B cell (primary cell): ENCODE results near the gene PRX. TPM values are rescaled to one million over a fixed set of nuclear protein-coding genes. Genes with fewer than 3 reads are reported as not detected.

ENCODE experiments used
- ATAC-seq: fragments of 200-7000 bp; cut with Tn5 transposase; one replicate; pipeline ENCODE4 v1.10.0; 2021; ENCODE audit warnings: low read depth, mild to moderate bottlenecking, moderate number of reproducible peaks, moderate library complexity
- CTCF ChIA-PET: fragments of 350-600 bp; sonication (Branson Sonifier 250); formaldehyde crosslinking; loops from one replicate; lab custom pipeline; 2021; ENCODE audit warnings: antibody characterized with exemption, inconsistent platforms; lab: Charles Lee
- POLR2A ChIA-PET: fragments of 350-600 bp; sonication (Branson Sonifier 250); formaldehyde crosslinking; loops from one replicate; lab custom pipeline; 2021; ENCODE audit warnings: antibody characterized with exemption; lab: Charles Lee
- DNase-seq: peaks from one replicate; pipeline ENCODE4 v3.0.0; 2013
- H2AFZ ChIP-seq: 2 replicates; pipeline ENCODE4 v1.6.1; 2012; ENCODE audit warnings: mild to moderate bottlenecking, low read depth, low read length; ENCODE audit not compliant: insufficient read depth, poor library complexity, severe bottlenecking
- H3K27ac ChIP-seq, 2 donors: 1 replicate in 1 of 2; 2 replicates in 1 of 2; pipeline ENCODE4 v1.5.1; 2012 to 2013; ENCODE audit warnings: low read length in 2 of 2, mild to moderate bottlenecking in 2 of 2, moderate library complexity in 1 of 2
- H3K27me3 ChIP-seq, 4 experiments: fragments of 200-600 bp in 1 of 4; sonication (generic) in 1 of 4; replicated peaks in 1 of 4; 1 replicate in 2 of 4; 2 replicates in 2 of 4; pipeline versions ENCODE4 v1.6.1 to v1.7.0; 2013 to 2016; ENCODE audit warnings: low read length in 3 of 4, mild to moderate bottlenecking in 2 of 4, mixed read lengths in 1 of 4, moderate library complexity in 1 of 4; ENCODE audit not compliant: insufficient read depth in 4 of 4, control insufficient read depth in 3 of 4; ENCODE audit errors: control extremely low read depth in 1 of 4
- H3K36me3 ChIP-seq, 2 experiments: replicated peaks in 1 of 2; 1 replicate in 1 of 2; 2 replicates in 1 of 2; pipeline versions ENCODE4 v1.6.1 to v1.7.1; 2013; ENCODE audit warnings: low read length in 1 of 2; ENCODE audit not compliant: insufficient read depth in 2 of 2, control insufficient read depth in 1 of 2; ENCODE audit errors: control extremely low read depth in 1 of 2, extremely low read depth in 1 of 2
- H3K4me1 ChIP-seq, 2 donors: fragments of 200-600 bp in 1 of 2; sonication (generic) in 1 of 2; 1 replicate in 1 of 2; 2 replicates in 1 of 2; pipeline versions ENCODE4 v1.5.1 to v1.6.1; 2013 to 2017; ENCODE audit warnings: low read length in 2 of 2; ENCODE audit not compliant: control insufficient read depth in 2 of 2, insufficient read depth in 2 of 2
- H3K4me2 ChIP-seq: replicated peaks from 2 replicates; pipeline ENCODE3; 2012; ENCODE audit warnings: mild to moderate bottlenecking, low read depth, low read length; ENCODE audit not compliant: poor library complexity, severe bottlenecking
- H3K4me3 ChIP-seq, 5 experiments: fragments of 200-600 bp in 1 of 5; sonication (generic) in 1 of 5; 1 replicate in 3 of 5; 2 replicates in 2 of 5; pipeline versions ENCODE4 v1.5.1 to v1.7.0; 2011 to 2016; ENCODE audit warnings: low read length in 4 of 5, mild to moderate bottlenecking in 4 of 5, low read depth in 2 of 5, control low read depth in 1 of 5, moderate library complexity in 1 of 5; ENCODE audit not compliant: insufficient read depth in 1 of 5; ENCODE audit errors: control extremely low read depth in 1 of 5, extremely low read depth in 1 of 5
- H3K79me2 ChIP-seq: fragments of 200-600 bp; sonication (generic); one replicate; pipeline ENCODE4 v1.6.0; 2016; ENCODE audit warnings: low read length; ENCODE audit not compliant: control insufficient read depth, insufficient read depth
- H3K9ac ChIP-seq: fragments of 200-600 bp; sonication (generic); 2 replicates; pipeline ENCODE4 v1.6.1; 2017; ENCODE audit warnings: mild to moderate bottlenecking, low read length, moderate library complexity
- H3K9me3 ChIP-seq, 3 donors: one replicate each; pipeline versions ENCODE4 v1.6.1 to v1.7.1; 2013; ENCODE audit warnings: low read length in 2 of 3; ENCODE audit not compliant: control insufficient read depth in 2 of 3, insufficient read depth in 1 of 3; ENCODE audit errors: control extremely low read depth in 1 of 3
- H4K20me1 ChIP-seq: 2 replicates; pipeline ENCODE4 v1.6.0; 2012; ENCODE audit warnings: mild to moderate bottlenecking, low read length; ENCODE audit not compliant: insufficient read depth, control insufficient read depth, poor library complexity, severe bottlenecking
- H3K27ac Mint-ChIP-seq: one replicate; pipeline ENCODE4 v1.8.0; 2021; ENCODE audit warnings: mixed read lengths
- H3K27me3 Mint-ChIP-seq: one replicate; pipeline ENCODE4 v1.8.0; 2021; ENCODE audit warnings: mixed read lengths
- H3K4me1 Mint-ChIP-seq: one replicate; pipeline ENCODE4 v1.8.0; 2021; ENCODE audit warnings: mixed read lengths
- H3K4me3 Mint-ChIP-seq: one replicate; pipeline ENCODE4 v1.8.0; 2021; ENCODE audit warnings: mixed read lengths
- H3K9me3 Mint-ChIP-seq: one replicate; pipeline ENCODE4 v1.8.0; 2022; ENCODE audit warnings: mixed read lengths; ENCODE audit not compliant: insufficient read depth
- CTCF ChIP-seq: fragments of 200-600 bp; IDR thresholded peaks from one replicate; pipeline ENCODE4 v1.8.0; 2022; ENCODE audit warnings: antibody characterized with exemption, mild to moderate bottlenecking
- EZH2 ChIP-seq: IDR thresholded peaks from 2 replicates; pipeline ENCODE4 v1.6.1; 2012; ENCODE audit warnings: borderline replicate concordance, low read depth, mild to moderate bottlenecking, moderate library complexity, low read length; ENCODE audit not compliant: insufficient read depth, poor library complexity, severe bottlenecking
- WGBS: methylation state at CpG from one replicate; pipeline ENCODE4 v1.1.5; 2013; ENCODE audit warnings: missing lambda C conversion rate; ENCODE audit not compliant: insufficient coverage; 5-methylcytosine and 5-hydroxymethylcytosine counted together
- intact Hi-C: fragments of 100-400 bp; cut with micrococcal nuclease; formaldehyde crosslinking; loops from one replicate; pipeline ENCODE4 v1.10.0; 2022
- polyA plus RNA-seq: library from polyadenylated mRNA; depleted of rRNA; stranded (reverse); fragments of >200 nt; gene quantifications from 2 replicates; pipeline ENCODE4 v1.2.3, GENCODE V29; 2012
- total RNA-seq, 2 donors: library from RNA; stranded (reverse); fragments of 120-200 nt in 1 of 2; gene quantifications; 1 replicate in 1 of 2; 2 replicates in 1 of 2; pipeline versions ENCODE4 v1.2.3 to v1.2.4, GENCODE V29; 2013 to 2022

The PRX gene
- total and polyA plus RNA-seq, 2 donors (not counting 1 experiment from before 2014, with no cell fraction given), result 1.1 to 2.5 TPM

GRCh38 chr19:40378509-40378908 is 34.7 kb downstream of the PRX start:
- Histone ChIP-seq H3K36me3 (peaks cover 0 to 8% of the 10 kb centered on the region in 2 experiments), H3K27me3 (no peaks in the 10 kb centered on the region), H4K20me1 (no peaks in the 10 kb centered on the region), H3K4me1 (no peaks in the 10 kb centered on the region), H3K4me3 (no peak overlapping the region), H2AFZ (no peak overlapping the region), H3K4me2 (no peak overlapping the region), H3K27ac (no peak overlapping the region), H3K9me3 (no peaks in the 10 kb centered on the region), H3K9ac (no peak overlapping the region), H3K79me2 (no peaks in the 10 kb centered on the region)
- ATAC-seq, result no peak
- DNase-seq, result no peak
- Mint-ChIP-seq H3K9me3 (no peaks in the 10 kb centered on the region), H3K27me3 (no peaks in the 10 kb centered on the region), H3K4me3 (no peak overlapping the region), H3K27ac (no peak overlapping the region), H3K4me1 (no peaks in the 10 kb centered on the region)
- no peak for TF ChIP-seq EZH2
- no peak for TF ChIP-seq CTCF
- WGBS, result 91% methylated on average over 2 of the region's 2 CpGs
- CTCF ChIA-PET, result no interaction called here
- intact Hi-C loops, result no loop called here
- POLR2A ChIA-PET, result no interaction called here

GRCh38 chr19:40377876-40378385 is 35.2 kb downstream of the PRX start:
- CTCF ChIA-PET, result no interaction called here
- no peak overlapping the region for H3K4me3 Mint-ChIP-seq
- POLR2A ChIA-PET, result no interaction called here

More at GRCh38 chr19:40377876-40378385, 35.2 kb downstream of the PRX start:
- Histone ChIP-seq H3K4me2 (no peak overlapping the region), H3K9ac (no peak overlapping the region), H3K4me3 (no peak overlapping the region), H4K20me1 (no peaks in the 10 kb centered on the region), H2AFZ (no peak overlapping the region), H3K79me2 (no peaks in the 10 kb centered on the region), H3K36me3 (peaks cover 0 to 8% of the 10 kb centered on the region in 2 experiments), H3K27ac (no peak overlapping the region), H3K9me3 (no peaks in the 10 kb centered on the region), H3K4me1 (no peaks in the 10 kb centered on the region), H3K27me3 (no peaks in the 10 kb centered on the region)
- Mint-ChIP-seq H3K27me3 (no peaks in the 10 kb centered on the region), H3K9me3 (no peaks in the 10 kb centered on the region), H3K4me1 (no peaks in the 10 kb centered on the region), H3K27ac (no peak overlapping the region)
- ATAC-seq, result no peak
- DNase-seq, result no peak
- TF ChIP-seq CTCF, result no peak
- TF ChIP-seq EZH2, result no peak
- intact Hi-C loops, result no loop called here
- WGBS, result 98% methylated on average over 19 of the region's 25 CpGs
